ENCODE measurements around the gene LAMTOR3. TPM values are rescaled to one million over a fixed set of nuclear protein-coding genes. Genes with fewer than 3 reads are reported as not detected.

LAMTOR3 gene
- total and polyA plus RNA-seq, 9 of the 15 experiments (the other 6 are each of a cell fraction or from before 2014, with no cell fraction given): 17.9 to 146 (median 59.4) TPM

GRCh38 chr4:99918656-99919055, 24.4 kb upstream of the LAMTOR3 start (continued):
- TF ChIP-seq ZEB2 (IDR thresholded peaks at IDR 0.05) (no peak), PBX2 (CRISPR knock-in tag; IDR thresholded peaks at IDR 0.05; ENCODE audit: low read depth) (no peak), PBX2 (tag; conservative IDR thresholded peaks at IDR 0.05; ENCODE audit: low read depth) (no peak), RBM17 (IDR thresholded peaks at IDR 0.05; ENCODE audit: borderline replicate concordance, low read depth, low read length) (no peak), ZNF316 (IDR thresholded peaks at IDR 0.05) (no peak), GATA2 (CRISPR knock-in tag; IDR thresholded peaks at IDR 0.05) (no peak), PCBP2 (IDR thresholded peaks at IDR 0.05; ENCODE audit: low read depth, low read length, poor library complexity, severe bottlenecking) (no peak), ZNF174 (CRISPR knock-in tag; IDR thresholded peaks at IDR 0.05) (no peak), NR1H2 (CRISPR knock-in tag; IDR thresholded peaks at IDR 0.05) (no peak), ZNF41 (CRISPR knock-in tag; conservative IDR thresholded peaks at IDR 0.05) (no peak), ZNF444 (CRISPR knock-in tag; IDR thresholded peaks at IDR 0.05) (no peak), ARID1B (IDR thresholded peaks at IDR 0.05) (no peak), ELF4 (CRISPR knock-in tag; IDR thresholded peaks at IDR 0.05) (no peak)
